HepG2 (cell line): Measurements from ENCODE around the gene BHMT. TPM values are rescaled to one million over a fixed set of nuclear protein-coding genes. Genes with fewer than 3 reads are reported as not detected.

Source experiments
- ATF7-NPFF ChIP-seq: sonication (generic); formaldehyde crosslinking; IDR thresholded peaks from 2 replicates; pipeline ENCODE4 v1.8.1; 2023; ENCODE audit warnings: mild to moderate bottlenecking, low read depth, missing genetic modification reagents, moderate library complexity
- HMGXB4 ChIP-seq, 2 experiments: sonication (generic) in 1 of 2; formaldehyde crosslinking in 1 of 2; IDR thresholded peaks; 2 replicates each; pipeline versions ENCODE4 v1.4.0 to v1.6.1; 2018 to 2020; ENCODE audit warnings: missing genetic modification reagents in 2 of 2, borderline replicate concordance in 1 of 2, low read depth in 1 of 2, mild to moderate bottlenecking in 1 of 2, missing biosample characterization in 1 of 2
- HOXA9 ChIP-seq: sonication (generic); formaldehyde crosslinking; IDR thresholded peaks from 2 replicates; pipeline ENCODE4 v1.8.1; 2022; ENCODE audit warnings: missing genetic modification reagents, mild to moderate bottlenecking, moderate library complexity, borderline replicate concordance
- ISX ChIP-seq: sonication (generic); formaldehyde crosslinking; conservative IDR thresholded peaks from 2 replicates; pipeline ENCODE4 v1.5.0; 2020; ENCODE audit warnings: missing genetic modification reagents
- KAT2B ChIP-seq: fragments of 150-350 bp; IDR thresholded peaks from 2 replicates; pipeline ENCODE4 v1.6.1; 2014; ENCODE audit warnings: low read depth, low read length, borderline replicate concordance
- KLF12 ChIP-seq: sonication (generic); formaldehyde crosslinking; IDR thresholded peaks from 2 replicates; pipeline ENCODE4 v1.4.0; 2020; ENCODE audit warnings: missing genetic modification reagents, borderline replicate concordance
- NFATC3 ChIP-seq: sonication (generic); formaldehyde crosslinking; IDR thresholded peaks from 2 replicates; pipeline ENCODE4 v1.5.1; 2020; ENCODE audit warnings: mild to moderate bottlenecking, missing genetic modification reagents
- PITX1 ChIP-seq: sonication (generic); formaldehyde crosslinking; IDR thresholded peaks from 2 replicates; pipeline ENCODE4 v1.5.1; 2020; ENCODE audit warnings: mild to moderate bottlenecking, missing genetic modification reagents
- PTBP1 ChIP-seq: fragments of 200-400 bp; formaldehyde crosslinking; IDR thresholded peaks from 2 replicates; pipeline ENCODE4 v1.6.1; 2018; ENCODE audit warnings: low read length, low read depth; ENCODE audit not compliant: poor library complexity, severe bottlenecking
- SMARCC2 ChIP-seq: fragments of 450-650 bp; IDR thresholded peaks from 2 replicates; pipeline ENCODE4 v1.6.1; 2017; ENCODE audit warnings: antibody characterized with exemption, mild to moderate bottlenecking
- TCF7L2 ChIP-seq: IDR thresholded peaks from 2 replicates; pipeline ENCODE4 v1.6.1; 2011; ENCODE audit warnings: mild to moderate bottlenecking, low read depth, low read length, moderate library complexity
- TFDP2 ChIP-seq: sonication (generic); formaldehyde crosslinking; IDR thresholded peaks from 2 replicates; pipeline ENCODE4 v1.4.0; 2020; ENCODE audit warnings: missing genetic modification reagents
- ZNF282 ChIP-seq: fragments of 450-650 bp; IDR thresholded peaks from 2 replicates; pipeline ENCODE4 v1.6.1; 2018; ENCODE audit not compliant: partially characterized antibody
- ZNF883 ChIP-seq: sonication (generic); formaldehyde crosslinking; IDR thresholded peaks from 2 replicates; pipeline ENCODE4 v1.5.1; 2020; ENCODE audit warnings: mild to moderate bottlenecking, missing genetic modification reagents; ENCODE audit errors: not compliant biosample characterization
- polyA plus RNA-seq, 8 experiments: library from polyadenylated mRNA; depleted of rRNA in 3 of 8; stranded (reverse) in 7 of 8; unstranded in 1 of 8; fragments of >200 nt; fragmentation: Illumina TruSeq in 4 of 8; extraction: Trizol in 4 of 8; gene quantifications; 2 replicates each; pipeline versions ENCODE4 v1.2.1 to v1.2.3, GENCODE V29; 2011 to 2016; ENCODE audit warnings: low read depth in 4 of 8, missing spikeins in 1 of 8, mixed read lengths in 1 of 8; ENCODE audit not compliant: insufficient read depth in 1 of 8
- total RNA-seq, 5 experiments: library from RNA; depleted of rRNA; stranded (reverse); fragments of >200 nt; fragmentation: Illumina TruSeq; extraction: Trizol; gene quantifications; 2 replicates each; pipeline ENCODE4 v1.2.3, GENCODE V29; 2016; ENCODE audit warnings: low read depth in 1 of 5
- TF ChIP-seq, protein P1 (sequence below): sonication (generic); formaldehyde crosslinking; IDR thresholded peaks from 2 replicates; pipeline ENCODE4 v1.4.0; 2020; ENCODE audit warnings: missing genetic modification reagents, mild to moderate bottlenecking, borderline replicate concordance
- TF ChIP-seq, protein P2 (sequence below): sonication (generic); formaldehyde crosslinking; IDR thresholded peaks from 2 replicates; pipeline ENCODE4 v1.8.0; 2022; ENCODE audit warnings: mild to moderate bottlenecking, missing genetic modification reagents; ENCODE audit not compliant: insufficient replicate concordance
- TF ChIP-seq, protein P3 (sequence below): sonication (generic); formaldehyde crosslinking; conservative IDR thresholded peaks from 2 replicates; pipeline ENCODE4 v1.4.0; 2020; ENCODE audit warnings: missing genetic modification reagents
- TF ChIP-seq, protein P4 (sequence below): sonication (generic); formaldehyde crosslinking; IDR thresholded peaks from 2 replicates; pipeline ENCODE4 v1.4.0; 2020; ENCODE audit warnings: missing genetic modification reagents, borderline replicate concordance

Gene BHMT
- total and polyA plus RNA-seq, 2 of the 13 experiments (the other 11 are each of a cell fraction or from before 2014, with no cell fraction given): 0.40 to 6.4 TPM

DNA sequence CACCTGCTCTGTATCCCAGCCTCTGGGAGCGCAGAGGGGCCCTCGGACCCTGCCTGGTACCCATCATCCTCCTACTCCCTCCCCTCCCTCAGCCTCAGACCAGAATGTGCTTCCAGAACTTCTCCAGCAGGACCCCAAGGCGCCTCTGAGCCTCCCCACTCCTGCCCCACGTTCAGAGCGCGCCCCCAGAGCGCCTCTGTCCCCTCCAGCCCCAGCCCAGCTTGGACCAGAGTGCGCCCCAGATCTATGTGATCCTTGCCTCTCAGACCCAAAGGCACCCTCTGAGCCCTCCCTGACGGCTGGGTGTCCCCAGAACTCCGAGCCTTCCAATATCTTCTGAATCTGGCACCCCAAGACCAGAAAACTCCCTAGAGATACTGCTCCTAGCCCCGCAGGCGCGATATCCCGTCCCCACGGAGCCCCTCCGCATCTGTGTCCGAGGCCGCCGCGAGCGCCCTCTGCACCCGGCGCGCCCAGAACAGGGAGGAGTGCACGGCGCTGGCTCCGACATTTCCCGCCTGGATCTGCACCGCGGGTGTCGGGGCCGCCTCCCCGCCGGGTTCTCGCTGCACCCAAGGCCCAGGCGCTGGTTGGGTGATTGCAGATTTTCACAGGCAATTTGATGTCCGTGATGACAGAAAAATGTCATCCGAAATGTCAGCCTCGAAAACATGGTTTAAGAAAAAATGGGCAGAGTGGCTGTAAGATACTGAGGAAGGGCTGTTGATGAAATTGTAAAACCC is 522 bp downstream of the BHMT start (continued):
- TF ChIP-seq, protein P1, sequence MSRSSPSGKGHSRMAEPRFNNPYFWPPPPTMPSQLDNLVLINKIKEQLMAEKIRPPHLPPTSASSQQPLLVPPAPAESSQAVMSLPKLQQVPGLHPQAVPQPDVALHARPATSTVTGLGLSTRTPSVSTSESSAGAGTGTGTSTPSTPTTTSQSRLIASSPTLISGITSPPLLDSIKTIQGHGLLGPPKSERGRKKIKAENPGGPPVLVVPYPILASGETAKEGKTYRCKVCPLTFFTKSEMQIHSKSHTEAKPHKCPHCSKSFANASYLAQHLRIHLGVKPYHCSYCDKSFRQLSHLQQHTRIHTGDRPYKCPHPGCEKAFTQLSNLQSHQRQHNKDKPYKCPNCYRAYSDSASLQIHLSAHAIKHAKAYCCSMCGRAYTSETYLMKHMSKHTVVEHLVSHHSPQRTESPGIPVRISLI (CRISPR knock-in tag): no peak
- TF ChIP-seq SMARCC2 (no peak), TCF7L2 (no peak), ATF7-NPFF (CRISPR knock-in tag) (no peak), KAT2B (no peak), HMGXB4 (CRISPR knock-in tag; IDR thresholded peaks at IDR 0.05; ENCODE audit: borderline replicate concordance in 1 of 2, low read depth in 1 of 2) (0 out of 4 replicates have a peak, but pooled peaks have one; percentile 31 to 45), ISX (CRISPR knock-in tag) (no peak), NFATC3 (CRISPR knock-in tag) (no peak), KLF12 (CRISPR knock-in tag) (no peak), PITX1 (CRISPR knock-in tag) (0 out of 2 replicates have a peak, but pooled peaks have one; percentile 7), ZNF883 (no peak), PTBP1 (no peak), TFDP2 (0 out of 2 replicates have a peak, but pooled peaks have one; percentile 33), ZNF282 (no peak), HOXA9 (CRISPR knock-in tag) (0 out of 2 replicates have a peak, but pooled peaks have one; percentile 27)
- TF ChIP-seq, protein P2, sequence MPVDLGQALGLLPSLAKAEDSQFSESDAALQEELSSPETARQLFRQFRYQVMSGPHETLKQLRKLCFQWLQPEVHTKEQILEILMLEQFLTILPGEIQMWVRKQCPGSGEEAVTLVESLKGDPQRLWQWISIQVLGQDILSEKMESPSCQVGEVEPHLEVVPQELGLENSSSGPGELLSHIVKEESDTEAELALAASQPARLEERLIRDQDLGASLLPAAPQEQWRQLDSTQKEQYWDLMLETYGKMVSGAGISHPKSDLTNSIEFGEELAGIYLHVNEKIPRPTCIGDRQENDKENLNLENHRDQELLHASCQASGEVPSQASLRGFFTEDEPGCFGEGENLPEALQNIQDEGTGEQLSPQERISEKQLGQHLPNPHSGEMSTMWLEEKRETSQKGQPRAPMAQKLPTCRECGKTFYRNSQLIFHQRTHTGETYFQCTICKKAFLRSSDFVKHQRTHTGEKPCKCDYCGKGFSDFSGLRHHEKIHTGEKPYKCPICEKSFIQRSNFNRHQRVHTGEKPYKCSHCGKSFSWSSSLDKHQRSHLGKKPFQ: no peak
- TF ChIP-seq, protein P3, sequence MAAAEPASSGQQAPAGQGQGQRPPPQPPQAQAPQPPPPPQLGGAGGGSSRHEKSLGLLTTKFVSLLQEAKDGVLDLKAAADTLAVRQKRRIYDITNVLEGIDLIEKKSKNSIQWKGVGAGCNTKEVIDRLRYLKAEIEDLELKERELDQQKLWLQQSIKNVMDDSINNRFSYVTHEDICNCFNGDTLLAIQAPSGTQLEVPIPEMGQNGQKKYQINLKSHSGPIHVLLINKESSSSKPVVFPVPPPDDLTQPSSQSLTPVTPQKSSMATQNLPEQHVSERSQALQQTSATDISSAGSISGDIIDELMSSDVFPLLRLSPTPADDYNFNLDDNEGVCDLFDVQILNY (CRISPR knock-in tag): 0 out of 2 replicates have a peak, but pooled peaks have one; percentile 43
- TF ChIP-seq, protein P4, sequence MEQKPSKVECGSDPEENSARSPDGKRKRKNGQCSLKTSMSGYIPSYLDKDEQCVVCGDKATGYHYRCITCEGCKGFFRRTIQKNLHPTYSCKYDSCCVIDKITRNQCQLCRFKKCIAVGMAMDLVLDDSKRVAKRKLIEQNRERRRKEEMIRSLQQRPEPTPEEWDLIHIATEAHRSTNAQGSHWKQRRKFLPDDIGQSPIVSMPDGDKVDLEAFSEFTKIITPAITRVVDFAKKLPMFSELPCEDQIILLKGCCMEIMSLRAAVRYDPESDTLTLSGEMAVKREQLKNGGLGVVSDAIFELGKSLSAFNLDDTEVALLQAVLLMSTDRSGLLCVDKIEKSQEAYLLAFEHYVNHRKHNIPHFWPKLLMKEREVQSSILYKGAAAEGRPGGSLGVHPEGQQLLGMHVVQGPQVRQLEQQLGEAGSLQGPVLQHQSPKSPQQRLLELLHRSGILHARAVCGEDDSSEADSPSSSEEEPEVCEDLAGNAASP (CRISPR knock-in tag): no peak
